ENCODE results near the gene RPL11. TPM values are rescaled to one million over a fixed set of nuclear protein-coding genes. Genes with fewer than 3 reads are reported as not detected.
A peak's percentile ranks its signal among the peaks of the same experiment; 100 is the strongest.
"Not testable (repeated sequence)": the region's sequence is repeated elsewhere in the genome, so short reads cannot be mapped to it uniquely, and the experiment has no call there.

Gene RPL11
- total RNA-seq, 1 experiment from 2014 or later, result 1,213 TPM

GRCh38 chr1:23685197-23685596 lies 6.4 kb upstream of the RPL11 start:
- not testable (repeated sequence) for DNase-seq (ENCODE audit: low read depth)

GRCh38 chr1:23687680-23688079 lies 3.9 kb upstream of the RPL11 start:
- DNase-seq (ENCODE audit: low read depth), result not testable (repeated sequence)

- DNase-seq (ENCODE audit: low read depth), result not testable (repeated sequence)
These were observed 3.3 kb upstream of the RPL11 start for GRCh38 chr1:23688281-23688680.

DNA sequence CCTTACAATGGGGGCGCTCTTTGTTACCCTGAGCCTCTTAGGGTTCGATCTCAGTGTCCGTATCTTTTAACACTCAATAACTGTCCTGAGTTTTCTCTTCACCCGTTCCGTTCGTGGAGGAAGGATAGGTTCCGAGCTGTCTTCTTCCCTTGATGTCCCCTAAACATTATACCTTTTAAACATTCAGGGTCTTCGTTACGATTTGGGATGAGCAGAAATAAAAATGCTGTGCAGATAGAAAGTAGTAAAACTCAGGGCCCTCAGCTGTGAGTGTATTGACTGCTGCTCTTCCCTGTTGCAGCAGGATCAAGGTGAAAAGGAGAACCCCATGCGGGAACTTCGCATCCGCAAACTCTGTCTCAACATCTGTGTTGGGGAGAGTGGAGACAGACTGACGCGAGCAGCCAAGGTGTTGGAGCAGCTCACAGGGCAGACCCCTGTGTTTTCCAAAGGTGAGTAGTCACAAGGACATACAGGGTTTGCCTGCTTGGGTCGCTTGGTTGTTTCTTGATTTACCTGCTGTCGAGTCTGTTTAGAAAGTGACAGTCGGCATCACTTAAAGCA lies 784 bp downstream of the RPL11 start:
- no peak for DNase-seq (ENCODE audit: low read depth)

DNA sequence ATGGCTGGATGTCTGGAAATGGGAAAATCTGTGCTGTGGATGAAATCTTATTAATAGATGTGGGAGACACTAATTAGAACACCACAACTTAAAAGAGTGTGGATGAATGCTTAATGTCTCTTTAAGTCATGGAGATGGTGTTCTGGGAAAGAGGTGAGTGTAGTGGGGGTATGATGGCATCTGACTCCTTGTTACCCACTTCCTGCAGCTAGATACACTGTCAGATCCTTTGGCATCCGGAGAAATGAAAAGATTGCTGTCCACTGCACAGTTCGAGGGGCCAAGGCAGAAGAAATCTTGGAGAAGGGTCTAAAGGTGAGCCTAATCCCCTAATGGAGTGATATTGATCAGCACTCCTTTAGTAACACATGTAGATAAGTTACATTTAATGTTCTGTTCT lies 2.0 kb downstream of the RPL11 start:
- DNase-seq (ENCODE audit: low read depth), result no peak

DNA sequence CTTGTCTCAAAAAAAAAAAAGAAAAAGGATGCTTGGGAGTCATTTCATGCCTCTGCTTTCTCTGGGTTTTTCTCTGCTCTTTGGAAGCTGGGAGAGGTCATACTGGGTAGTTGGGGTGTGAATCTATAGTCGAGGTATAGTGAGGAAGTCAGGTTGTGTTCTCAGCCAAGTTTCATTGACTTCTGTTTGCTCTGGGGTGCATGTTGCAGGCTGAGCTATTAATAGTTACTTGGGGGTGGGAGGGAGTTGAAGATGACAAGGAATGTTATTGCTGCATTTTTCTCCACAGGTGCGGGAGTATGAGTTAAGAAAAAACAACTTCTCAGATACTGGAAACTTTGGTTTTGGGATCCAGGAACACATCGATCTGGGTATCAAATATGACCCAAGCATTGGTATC lies 2.8 kb downstream of the RPL11 start:
- DNase-seq (ENCODE audit: low read depth), result no peak

DNA sequence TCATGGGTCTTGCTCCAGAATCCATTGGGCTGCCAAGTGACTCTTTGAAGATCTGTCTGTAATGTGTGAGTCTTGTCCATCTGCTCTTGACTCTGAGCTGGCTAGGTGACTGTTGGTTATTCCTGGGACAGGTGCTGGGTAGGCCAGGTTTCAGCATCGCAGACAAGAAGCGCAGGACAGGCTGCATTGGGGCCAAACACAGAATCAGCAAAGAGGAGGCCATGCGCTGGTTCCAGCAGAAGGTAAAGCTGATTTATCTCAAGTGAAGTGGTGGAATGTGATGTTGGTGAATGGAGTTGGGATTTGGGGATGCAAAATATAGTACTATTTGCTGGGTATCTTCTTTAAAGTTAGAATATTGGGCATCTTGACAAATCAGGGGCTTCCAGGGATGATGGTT lies 4.1 kb downstream of the RPL11 start:
- DNase-seq (ENCODE audit: low read depth), result no peak

DNA sequence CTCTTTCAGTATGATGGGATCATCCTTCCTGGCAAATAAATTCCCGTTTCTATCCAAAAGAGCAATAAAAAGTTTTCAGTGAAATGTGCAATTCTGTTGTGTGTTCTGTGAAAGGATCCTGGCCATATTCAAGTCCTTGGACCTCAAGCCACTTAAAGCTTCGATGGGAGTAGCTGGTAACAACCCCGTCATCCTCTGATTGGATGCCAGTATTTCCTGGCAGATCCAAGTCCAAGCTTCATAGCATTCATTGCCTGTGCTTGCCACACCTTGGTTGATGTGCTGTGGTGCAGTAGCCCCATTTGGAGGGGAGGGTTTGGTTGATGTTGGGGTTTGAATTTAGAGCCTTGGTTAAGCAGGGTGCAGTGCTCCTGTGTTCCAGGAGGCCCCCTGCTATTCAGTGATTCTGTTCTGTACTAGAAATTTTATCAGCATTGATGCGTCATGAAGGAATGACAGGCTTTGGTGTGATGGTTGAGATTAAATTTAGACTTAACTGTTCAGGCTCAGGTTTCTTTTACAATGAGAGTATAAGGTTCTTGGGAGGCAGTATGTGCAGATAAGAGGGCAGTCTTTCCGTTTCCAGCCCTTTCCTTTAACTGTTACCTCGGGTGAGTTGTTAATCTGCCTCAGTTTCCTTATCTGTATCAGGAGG lies 4.9 kb downstream of the RPL11 start:
- DNase-seq (ENCODE audit: low read depth), result no peak

DNA sequence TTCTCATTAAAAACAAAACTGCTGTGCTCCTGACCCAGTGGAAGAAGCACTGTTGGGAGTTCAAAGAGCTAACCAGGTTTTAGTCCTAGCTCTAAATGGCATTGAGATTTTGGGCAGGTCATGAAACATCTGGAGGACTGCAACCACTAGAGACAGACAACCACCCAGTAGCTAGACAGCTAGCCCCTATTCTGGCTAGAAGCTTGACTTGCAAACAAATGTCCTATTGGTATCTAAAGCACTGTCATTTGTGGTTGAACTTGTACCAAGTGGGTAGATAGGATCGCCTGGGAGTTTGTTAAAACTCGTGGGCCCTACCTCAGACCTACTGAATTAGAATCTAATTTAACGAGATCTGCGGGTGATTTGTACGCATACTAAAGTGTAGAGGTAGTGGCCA lies 6.9 kb downstream of the RPL11 start:
- no peak for DNase-seq (ENCODE audit: low read depth)

DNA sequence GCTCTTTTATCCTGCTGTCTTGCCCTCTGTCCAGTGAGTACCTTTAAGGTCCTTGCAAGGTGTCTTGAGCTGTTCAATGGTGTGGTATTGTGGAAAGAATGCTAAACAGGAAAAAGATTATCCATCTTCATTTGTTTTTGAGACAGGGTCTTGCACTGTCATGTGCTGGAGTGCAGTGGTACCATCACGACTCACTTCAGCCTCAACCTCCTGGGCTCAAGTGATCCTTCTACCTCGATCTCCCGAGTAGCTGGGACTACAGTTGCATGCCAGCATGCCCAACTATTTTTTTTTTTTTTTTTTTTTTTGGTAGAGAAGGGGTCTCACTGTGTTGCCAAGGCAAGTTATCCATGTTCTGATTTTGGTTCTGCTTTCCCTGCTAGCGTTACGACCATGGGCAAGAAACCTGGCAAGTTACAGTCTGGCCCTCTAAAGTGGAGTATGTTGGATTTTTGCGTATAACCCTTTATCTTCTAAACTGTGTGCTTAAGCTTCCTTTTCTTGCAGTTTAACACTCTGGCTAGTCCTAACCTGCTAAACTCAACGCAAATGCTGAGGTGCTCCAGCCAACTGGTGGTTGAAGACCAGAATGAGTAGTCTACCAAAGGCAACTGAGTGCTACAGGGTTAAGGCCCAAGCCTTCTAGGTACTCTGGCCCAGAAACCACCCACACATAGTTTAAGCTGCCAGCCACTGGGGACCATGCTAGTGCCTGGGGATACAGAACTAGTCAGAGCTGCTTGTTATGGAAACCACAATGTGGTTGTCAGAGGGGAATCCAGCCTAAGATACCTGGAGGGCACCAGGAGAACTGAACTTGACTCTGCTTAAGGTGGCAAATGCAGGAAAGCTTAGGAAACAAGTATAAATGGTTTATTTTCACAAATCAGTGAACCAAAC lies 7.9 kb downstream of the RPL11 start:
- peak; percentile 76 for DNase-seq (ENCODE audit: low read depth)

- no peak for DNase-seq (ENCODE audit: low read depth)
These were observed 9.7 kb downstream of the RPL11 start for GRCh38 chr1:23701310-23701709.

- no peak for DNase-seq (ENCODE audit: low read depth)
These were observed 10.4 kb downstream of the RPL11 start for GRCh38 chr1:23701996-23702395.

DNA sequence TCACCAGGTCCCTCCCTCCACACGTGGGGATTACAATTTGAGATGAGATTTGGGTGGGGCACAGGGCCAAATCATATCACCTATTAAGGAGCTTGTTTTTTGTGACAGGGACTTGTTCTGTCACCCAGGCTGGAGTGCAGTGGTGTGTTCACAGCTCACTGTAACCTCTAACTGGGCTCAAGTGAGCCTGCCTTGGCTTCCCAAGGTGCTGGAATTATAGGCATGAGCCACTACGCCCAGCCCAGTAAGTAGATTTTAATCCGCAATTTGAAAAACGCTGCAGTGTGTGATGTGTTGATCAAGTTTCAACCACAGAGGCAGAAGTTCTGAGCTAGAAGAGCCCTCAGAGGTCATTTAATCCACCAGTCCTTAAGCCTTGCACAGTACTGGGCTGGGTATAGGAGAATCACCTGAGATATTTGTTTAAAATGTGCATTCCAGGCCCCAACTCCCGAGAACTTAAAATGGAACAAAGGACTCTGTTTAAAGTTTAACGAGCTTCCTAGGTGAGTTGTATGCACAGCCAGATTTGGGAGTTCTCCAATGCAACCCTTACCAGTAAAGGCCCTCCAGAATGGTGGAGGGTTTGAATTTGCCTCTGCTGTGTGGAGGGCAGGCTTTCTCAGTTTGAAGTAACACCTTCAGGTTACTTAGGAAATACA lies 13.4 kb downstream of the RPL11 start:
- DNase-seq (ENCODE audit: low read depth), result no peak

DNA sequence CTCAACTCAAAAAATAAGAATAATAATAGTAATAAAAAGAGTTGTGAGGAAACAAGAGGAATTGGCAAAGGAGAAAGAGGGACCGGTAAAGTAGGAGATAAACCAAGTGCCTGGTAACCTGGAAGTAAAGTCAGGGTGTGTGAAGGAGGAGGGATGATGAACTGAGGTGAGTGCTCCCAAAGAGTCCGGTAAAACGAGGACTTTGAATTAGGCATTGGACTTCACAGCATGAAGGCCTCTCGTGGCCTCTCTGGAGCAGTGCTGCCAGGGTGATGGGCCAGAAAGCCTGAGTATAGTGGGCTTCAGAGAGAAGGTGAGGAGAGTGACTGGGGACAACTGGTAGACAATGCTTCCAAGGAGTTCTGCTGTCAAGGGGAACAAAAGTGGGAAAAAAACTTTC lies 17.6 kb downstream of the RPL11 start:
- no peak for DNase-seq (ENCODE audit: low read depth)

- DNase-seq (ENCODE audit: low read depth), result peak; percentile 46
These were observed 26.9 kb downstream of the RPL11 start for GRCh38 chr1:23718482-23718881.

DNA sequence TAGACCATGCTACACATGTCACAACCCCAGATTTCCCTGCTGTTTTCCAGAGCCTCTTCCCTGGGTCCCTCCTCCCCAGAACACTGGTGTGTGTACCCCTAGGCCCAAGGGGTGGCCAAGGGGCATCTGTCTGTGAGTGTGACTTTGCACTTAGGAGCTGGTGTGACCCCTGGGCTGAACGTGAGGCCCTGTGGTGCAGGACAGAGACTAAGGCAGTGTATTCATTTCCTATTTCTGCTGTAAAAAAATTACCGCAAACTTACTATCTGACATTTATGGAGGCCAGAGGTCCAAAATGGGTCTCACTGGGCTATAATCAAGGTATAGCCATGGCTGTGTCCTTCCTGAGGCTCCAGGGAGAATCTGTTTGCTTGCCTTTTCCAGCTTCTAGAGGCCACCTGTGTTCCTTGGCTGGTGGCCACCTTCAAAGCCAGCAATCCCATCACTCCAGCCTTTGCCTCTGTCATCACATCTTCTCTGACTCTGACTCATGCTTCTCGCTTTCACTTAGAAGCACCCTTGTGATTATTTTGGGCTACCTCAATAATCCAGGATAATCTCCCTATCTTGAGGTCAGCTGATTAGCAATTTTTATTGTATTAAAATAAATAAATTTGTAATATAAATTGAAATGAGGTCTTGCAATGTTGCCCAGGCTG lies 27.7 kb downstream of the RPL11 start:
- peak; percentile 55 for DNase-seq (ENCODE audit: low read depth)

GRCh38 chr1:23720256-23720995 lies 28.8 kb downstream of the RPL11 start:
- DNase-seq (ENCODE audit: low read depth), result peak; percentile 23

DNA sequence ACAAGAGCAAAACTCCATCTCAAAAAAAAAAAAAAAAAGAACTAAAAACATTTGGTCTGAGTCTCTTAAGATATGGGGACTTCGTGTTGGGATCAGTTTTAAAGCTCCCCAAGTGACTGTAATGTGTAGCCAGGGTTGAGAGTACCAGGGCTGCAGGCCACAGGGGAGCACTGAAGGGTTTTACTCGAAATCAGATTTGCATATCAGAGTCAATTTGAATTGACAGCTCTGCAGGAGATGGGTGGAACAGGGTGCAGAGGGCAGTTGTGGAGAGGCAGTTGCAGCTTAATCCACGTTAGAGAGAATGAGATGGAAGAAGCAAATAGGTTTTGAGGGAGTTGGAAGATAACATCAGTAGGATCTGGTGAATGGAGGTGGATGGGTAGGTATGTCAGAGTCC lies 31.0 kb downstream of the RPL11 start:
- DNase-seq (ENCODE audit: low read depth), result no peak

DNA sequence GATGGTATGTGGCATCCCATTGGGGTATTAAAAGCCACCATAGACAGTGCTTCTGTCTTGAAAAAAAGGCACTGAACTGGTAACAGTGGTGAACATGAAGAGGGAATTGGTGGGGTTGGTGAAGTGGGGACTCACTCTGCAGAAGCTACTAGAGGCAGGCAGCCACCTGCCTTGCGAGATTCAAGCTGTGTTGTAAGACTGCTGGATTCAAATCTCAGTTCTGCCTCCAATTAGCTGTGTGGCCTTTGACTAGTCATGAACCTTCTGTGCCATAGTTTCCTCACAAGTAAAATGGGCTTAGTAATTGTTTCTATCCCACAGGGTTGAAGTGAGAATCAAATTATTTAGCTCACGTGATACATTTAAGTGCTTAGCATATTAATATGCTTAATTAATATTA lies 35.1 kb downstream of the RPL11 start:
- DNase-seq (ENCODE audit: low read depth), result no peak

DNA sequence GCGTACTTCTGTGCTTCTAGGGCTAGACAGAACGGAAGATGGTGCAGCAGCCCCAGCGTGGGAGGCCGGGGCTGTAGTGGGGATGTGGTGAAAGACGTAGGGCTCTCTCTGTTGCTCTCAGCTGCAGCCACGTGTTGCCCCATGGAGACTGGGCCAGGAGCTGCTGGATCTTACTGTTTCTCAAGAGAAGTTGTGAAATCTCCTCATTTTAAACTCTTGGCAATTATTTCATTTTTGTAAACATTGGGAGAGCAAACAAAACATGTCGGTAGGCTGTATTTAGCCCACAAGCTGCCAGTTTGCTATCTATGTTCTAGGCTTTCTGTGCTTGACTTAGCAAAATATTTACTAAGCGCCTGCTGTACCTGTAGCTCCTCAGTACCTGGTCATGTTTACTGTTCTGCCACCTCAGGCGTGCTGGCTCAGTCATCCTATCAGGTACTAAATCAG lies 35.8 kb downstream of the RPL11 start:
- no peak for DNase-seq (ENCODE audit: low read depth)
